ENCODE measurements around the gene ZFAND2A.
"Not testable (repeated sequence)": the region's sequence is repeated elsewhere in the genome, so short reads cannot be mapped to it uniquely, and the experiment has no call there.

ZFAND2A gene

GRCh38 chr7:1116383-1117008 lies 43.5 kb downstream of the ZFAND2A start:
- not testable (repeated sequence) for H3K27me3 ChIP-seq (ENCODE audit: control insufficient read depth, insufficient read depth, low read length); H3K4me3 ChIP-seq (ENCODE audit: low read length); H3K27ac ChIP-seq (ENCODE audit: low read length); H3K9me3 ChIP-seq (ENCODE audit: control insufficient read depth, low read depth, low read length); H3K4me1 ChIP-seq (ENCODE audit: control insufficient read depth, low read depth, low read length); H3K36me3 ChIP-seq (ENCODE audit: control insufficient read depth, low read depth, low read length); H3K9ac ChIP-seq (ENCODE audit: low read length)

GRCh38 chr7:1115171-1116045 lies 44.6 kb downstream of the ZFAND2A start:
- not testable (repeated sequence) for H3K9me3 ChIP-seq (ENCODE audit: control insufficient read depth, low read depth, low read length); H3K27me3 ChIP-seq (ENCODE audit: control insufficient read depth, insufficient read depth, low read length); H3K9ac ChIP-seq (ENCODE audit: low read length); H3K4me1 ChIP-seq (ENCODE audit: control insufficient read depth, low read depth, low read length); H3K27ac ChIP-seq (ENCODE audit: low read length); H3K36me3 ChIP-seq (ENCODE audit: control insufficient read depth, low read depth, low read length); H3K4me3 ChIP-seq (ENCODE audit: low read length)

- Histone ChIP-seq H3K4me1 (ENCODE audit: control insufficient read depth, low read depth, low read length) (no peaks in the 10 kb centered on the region), H3K36me3 (ENCODE audit: control insufficient read depth, low read depth, low read length) (no peaks in the 10 kb centered on the region), H3K9me3 (ENCODE audit: control insufficient read depth, low read depth, low read length) (no peaks in the 10 kb centered on the region), H3K27me3 (ENCODE audit: control insufficient read depth, insufficient read depth, low read length) (no peaks in the 10 kb centered on the region), H3K9ac (ENCODE audit: low read length) (no peak overlapping the region), H3K4me3 (ENCODE audit: low read length) (no peak overlapping the region), H3K27ac (ENCODE audit: low read length) (no peak overlapping the region)
These were observed 45.5 kb downstream of the ZFAND2A start for GRCh38 chr7:1114505-1114904.

GRCh38 chr7:1114088-1114487 lies 45.9 kb downstream of the ZFAND2A start:
- Histone ChIP-seq H3K4me3 (ENCODE audit: low read length) (no peak overlapping the region), H3K27ac (ENCODE audit: low read length) (no peak overlapping the region), H3K4me1 (ENCODE audit: control insufficient read depth, low read depth, low read length) (no peaks in the 10 kb centered on the region), H3K9me3 (ENCODE audit: control insufficient read depth, low read depth, low read length) (no peaks in the 10 kb centered on the region), H3K9ac (ENCODE audit: low read length) (no peak overlapping the region), H3K36me3 (ENCODE audit: control insufficient read depth, low read depth, low read length) (no peaks in the 10 kb centered on the region), H3K27me3 (ENCODE audit: control insufficient read depth, insufficient read depth, low read length) (no peaks in the 10 kb centered on the region)

GRCh38 chr7:1113548-1113885 lies 46.5 kb downstream of the ZFAND2A start:
- Histone ChIP-seq H3K4me3 (ENCODE audit: low read length) (no peak overlapping the region), H3K27ac (ENCODE audit: low read length) (no peak overlapping the region), H3K4me1 (ENCODE audit: control insufficient read depth, low read depth, low read length) (no peaks in the 10 kb centered on the region), H3K36me3 (ENCODE audit: control insufficient read depth, low read depth, low read length) (no peaks in the 10 kb centered on the region), H3K9ac (ENCODE audit: low read length) (no peak overlapping the region), H3K27me3 (ENCODE audit: control insufficient read depth, insufficient read depth, low read length) (no peaks in the 10 kb centered on the region), H3K9me3 (ENCODE audit: control insufficient read depth, low read depth, low read length) (no peaks in the 10 kb centered on the region)

- Histone ChIP-seq H3K9me3 (ENCODE audit: control insufficient read depth, low read depth, low read length) (no peaks in the 10 kb centered on the region), H3K27ac (ENCODE audit: low read length) (no peak overlapping the region), H3K4me1 (ENCODE audit: control insufficient read depth, low read depth, low read length) (no peaks in the 10 kb centered on the region), H3K9ac (ENCODE audit: low read length) (no peak overlapping the region), H3K36me3 (ENCODE audit: control insufficient read depth, low read depth, low read length) (no peaks in the 10 kb centered on the region), H3K27me3 (ENCODE audit: control insufficient read depth, insufficient read depth, low read length) (no peaks in the 10 kb centered on the region), H3K4me3 (ENCODE audit: low read length) (no peak overlapping the region)
These were observed 47.1 kb downstream of the ZFAND2A start for GRCh38 chr7:1112625-1113547.

GRCh38 chr7:1112109-1112508 lies 47.9 kb downstream of the ZFAND2A start:
- Histone ChIP-seq H3K27me3 (ENCODE audit: control insufficient read depth, insufficient read depth, low read length) (no peaks in the 10 kb centered on the region), H3K36me3 (ENCODE audit: control insufficient read depth, low read depth, low read length) (no peaks in the 10 kb centered on the region), H3K4me1 (ENCODE audit: control insufficient read depth, low read depth, low read length) (no peaks in the 10 kb centered on the region), H3K9me3 (ENCODE audit: control insufficient read depth, low read depth, low read length) (no peaks in the 10 kb centered on the region), H3K9ac (ENCODE audit: low read length) (no peak overlapping the region), H3K27ac (ENCODE audit: low read length) (no peak overlapping the region), H3K4me3 (ENCODE audit: low read length) (no peak overlapping the region)

GRCh38 chr7:1111156-1111555 lies 48.8 kb downstream of the ZFAND2A start:
- Histone ChIP-seq H3K9me3 (ENCODE audit: control insufficient read depth, low read depth, low read length) (no peaks in the 10 kb centered on the region), H3K9ac (ENCODE audit: low read length) (no peak overlapping the region), H3K36me3 (ENCODE audit: control insufficient read depth, low read depth, low read length) (no peaks in the 10 kb centered on the region), H3K4me3 (ENCODE audit: low read length) (no peak overlapping the region), H3K27me3 (ENCODE audit: control insufficient read depth, insufficient read depth, low read length) (no peaks in the 10 kb centered on the region), H3K27ac (ENCODE audit: low read length) (no peak overlapping the region), H3K4me1 (ENCODE audit: control insufficient read depth, low read depth, low read length) (no peaks in the 10 kb centered on the region)

GRCh38 chr7:1110358-1110757 lies 49.6 kb downstream of the ZFAND2A start:
- Histone ChIP-seq H3K36me3 (ENCODE audit: control insufficient read depth, low read depth, low read length) (no peaks in the 10 kb centered on the region), H3K4me1 (ENCODE audit: control insufficient read depth, low read depth, low read length) (no peaks in the 10 kb centered on the region), H3K27ac (ENCODE audit: low read length) (no peak overlapping the region)

GRCh38 chr7:1109581-1110310 lies 50.2 kb downstream of the ZFAND2A start:
- Histone ChIP-seq H3K27ac (ENCODE audit: low read length) (no peak overlapping the region), H3K9ac (ENCODE audit: low read length) (no peak overlapping the region), H3K4me1 (ENCODE audit: control insufficient read depth, low read depth, low read length) (no peaks in the 10 kb centered on the region), H3K36me3 (ENCODE audit: control insufficient read depth, low read depth, low read length) (no peaks in the 10 kb centered on the region), H3K27me3 (ENCODE audit: control insufficient read depth, insufficient read depth, low read length) (no peaks in the 10 kb centered on the region), H3K4me3 (ENCODE audit: low read length) (no peak overlapping the region), H3K9me3 (ENCODE audit: control insufficient read depth, low read depth, low read length) (no peaks in the 10 kb centered on the region)

More at GRCh38 chr7:1110358-1110757, 49.6 kb downstream of the ZFAND2A start:
- no peak overlapping the region for H3K4me3 ChIP-seq (ENCODE audit: low read length)
- H3K9ac ChIP-seq (ENCODE audit: low read length): no peak overlapping the region
- H3K27me3 ChIP-seq (ENCODE audit: control insufficient read depth, insufficient read depth, low read length): no peaks in the 10 kb centered on the region
- no peaks in the 10 kb centered on the region for H3K9me3 ChIP-seq (ENCODE audit: control insufficient read depth, low read depth, low read length)

All from iPS-18a (cell line).